T47D (cell line): ENCODE results near the gene SDE2.
"Not testable (repeated sequence)": the region's sequence is repeated elsewhere in the genome, so short reads cannot be mapped to it uniquely, and the experiment has no call there.

Experiments
- DNase-seq, 2 experiments: peaks; one replicate each; pipeline versions ENCODE4 v3.0.0 to v3.0.0-alpha.2; 2011 to 2012; ENCODE audit warnings: low read depth in 1 of 2, low spot score in 1 of 2
- JUND ChIP-seq: IDR thresholded peaks from 2 replicates; pipeline ENCODE4 v1.6.1; 2012; ENCODE audit warnings: low read depth
- in situ Hi-C: cut with HindIII; loops from 2 replicates; pipeline ENCODE4 v1.10.0; 2016; ENCODE audit warnings: low sequenced_read_pairs, low pct_unique_long_range_greater_than_20kb

SDE2 gene

DNA sequence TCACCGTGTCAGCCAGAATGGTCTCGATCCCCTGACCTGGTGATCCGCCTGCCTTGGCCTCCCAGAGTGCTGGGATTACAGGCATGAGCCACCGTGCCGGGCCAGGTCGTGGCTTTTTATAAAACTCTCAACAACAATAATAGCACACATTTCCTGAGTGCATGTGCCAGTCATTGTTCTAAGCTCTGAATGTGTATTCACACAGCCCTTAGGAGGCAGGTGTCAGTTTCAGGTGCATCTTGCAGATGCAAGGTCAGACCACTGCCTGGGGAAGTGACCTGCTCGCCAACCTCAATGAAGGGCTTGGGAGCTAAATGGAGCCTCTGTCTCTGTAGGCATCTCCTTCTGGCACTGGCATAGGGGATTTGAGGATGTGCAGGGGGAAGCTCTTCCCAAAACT is 56.6 kb downstream of the SDE2 start:
- DNase-seq = no peak
- no peak for TF ChIP-seq JUND
- in situ Hi-C loops = no loop called here

DNA sequence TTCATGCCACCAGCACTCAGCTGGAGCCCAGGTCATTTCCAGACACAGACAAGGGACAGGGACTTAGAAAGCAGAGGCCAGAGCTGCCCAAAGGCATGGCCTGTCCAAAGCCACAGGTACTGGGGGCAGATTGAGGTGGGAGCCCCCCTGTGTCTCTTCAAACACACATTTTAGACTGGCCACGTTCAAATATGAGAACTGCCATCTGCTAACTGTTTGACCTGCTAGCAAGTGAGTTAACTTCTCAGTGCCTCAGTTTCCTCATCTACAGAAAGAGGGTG is 57.3 kb downstream of the SDE2 start:
- in situ Hi-C loops = no loop called here
- DNase-seq = no peak
- no peak for TF ChIP-seq JUND

DNA sequence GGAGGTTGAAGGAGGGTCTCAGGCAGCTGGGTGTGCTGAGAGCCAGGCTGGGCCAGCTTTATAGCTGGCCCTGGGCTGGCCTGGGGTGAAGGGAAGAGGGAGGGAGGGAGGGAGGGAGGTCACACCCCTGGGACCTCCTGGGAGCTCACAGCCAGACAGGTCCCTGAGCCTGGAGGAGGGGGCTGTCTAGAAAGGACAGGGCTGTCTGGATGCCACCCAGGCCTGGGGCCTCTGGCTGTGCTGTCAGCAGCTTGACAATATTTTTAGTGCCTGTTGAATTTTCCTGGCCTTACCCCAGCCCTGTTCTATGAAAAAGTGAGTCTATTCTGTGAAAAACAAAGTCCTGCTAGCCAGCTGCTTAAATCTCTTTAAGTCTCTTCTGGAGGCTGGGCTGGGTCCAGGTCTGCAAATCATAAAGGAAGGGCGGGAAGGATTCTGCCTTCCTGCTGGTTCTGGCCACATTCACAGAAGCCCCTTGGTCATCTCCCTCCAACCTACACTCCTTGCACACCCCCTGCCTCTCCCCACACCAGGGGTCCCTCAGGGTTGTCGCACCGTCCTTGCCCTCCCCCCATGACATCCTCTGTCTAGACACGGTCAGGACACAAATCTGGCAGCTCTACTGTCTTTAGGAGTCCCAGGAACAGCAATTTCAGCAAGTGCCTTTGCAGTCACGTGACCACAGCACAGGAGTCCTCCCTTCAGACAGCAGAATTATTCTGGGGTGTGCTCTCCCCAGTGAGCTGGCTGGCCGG is 57.8 kb downstream of the SDE2 start, which contains the start of gene LEFTY2:
Gene LEFTY2 (minus strand): TSS at position 34 of the 755 bp plus-strand sequence. CDS start 80 bp downstream, outside the sequence.
- in situ Hi-C loops = no loop called here
- TF ChIP-seq JUND = no peak
- no peak for DNase-seq

DNA sequence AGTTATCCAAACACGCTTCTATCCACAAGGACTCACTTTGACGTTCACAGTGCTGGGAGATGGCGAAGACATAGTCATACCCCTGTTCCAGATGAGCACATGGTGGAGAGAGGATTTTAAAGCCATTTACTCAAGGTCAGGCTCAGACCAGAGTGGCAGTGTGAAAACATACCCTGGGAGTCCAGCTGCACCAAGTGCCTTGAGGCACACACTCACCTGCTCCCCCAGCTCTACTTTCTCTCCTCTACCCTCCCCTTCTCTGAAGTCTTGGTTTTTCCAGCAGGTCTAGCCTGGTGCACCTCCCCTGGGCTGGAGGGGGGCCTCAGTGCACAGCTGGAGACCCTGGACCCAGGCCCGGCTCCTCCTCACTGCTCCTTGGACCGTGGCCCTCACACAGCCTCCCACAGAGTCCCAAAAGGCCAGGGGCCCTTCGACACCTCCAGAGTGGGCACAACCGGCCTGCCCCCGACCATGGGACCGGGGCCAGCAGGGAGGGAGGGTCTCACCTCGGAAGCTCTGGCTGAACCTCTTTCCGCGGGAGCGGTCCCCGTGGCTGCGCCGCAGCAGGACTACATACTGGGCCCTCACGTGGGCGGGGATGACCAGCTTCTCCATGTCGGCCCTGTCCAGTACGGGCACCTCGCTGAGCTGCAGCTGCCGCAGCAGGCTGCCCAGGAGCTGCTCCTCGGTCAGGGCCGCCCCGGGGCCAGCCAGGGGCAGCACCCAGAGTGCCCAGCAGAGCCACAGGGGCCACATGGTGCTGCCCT is 58.6 kb downstream of the SDE2 start:
- no peak for DNase-seq
- no peak for TF ChIP-seq JUND
- in situ Hi-C loops = no loop called here

DNA sequence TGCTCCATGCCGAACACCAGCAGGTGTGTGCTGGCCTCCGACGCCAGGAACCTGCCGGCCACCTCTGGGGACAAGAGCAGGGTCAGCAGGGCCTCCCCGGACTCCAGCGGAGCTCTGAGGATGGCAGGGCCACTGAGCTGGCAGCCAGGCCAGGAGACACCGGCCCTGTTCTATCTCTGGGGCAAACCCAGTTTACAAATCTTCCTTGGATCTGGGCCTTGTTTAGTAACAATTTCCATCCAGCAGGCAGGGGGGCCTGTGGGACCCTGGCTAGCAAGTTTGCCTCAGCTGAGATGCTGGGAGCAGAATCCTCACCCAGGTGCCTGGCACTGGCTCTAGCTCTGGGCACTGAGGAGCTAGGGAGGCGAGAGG is 59.2 kb downstream of the SDE2 start:
- in situ Hi-C loops, DNase-seq: not testable (repeated sequence)

DNA sequence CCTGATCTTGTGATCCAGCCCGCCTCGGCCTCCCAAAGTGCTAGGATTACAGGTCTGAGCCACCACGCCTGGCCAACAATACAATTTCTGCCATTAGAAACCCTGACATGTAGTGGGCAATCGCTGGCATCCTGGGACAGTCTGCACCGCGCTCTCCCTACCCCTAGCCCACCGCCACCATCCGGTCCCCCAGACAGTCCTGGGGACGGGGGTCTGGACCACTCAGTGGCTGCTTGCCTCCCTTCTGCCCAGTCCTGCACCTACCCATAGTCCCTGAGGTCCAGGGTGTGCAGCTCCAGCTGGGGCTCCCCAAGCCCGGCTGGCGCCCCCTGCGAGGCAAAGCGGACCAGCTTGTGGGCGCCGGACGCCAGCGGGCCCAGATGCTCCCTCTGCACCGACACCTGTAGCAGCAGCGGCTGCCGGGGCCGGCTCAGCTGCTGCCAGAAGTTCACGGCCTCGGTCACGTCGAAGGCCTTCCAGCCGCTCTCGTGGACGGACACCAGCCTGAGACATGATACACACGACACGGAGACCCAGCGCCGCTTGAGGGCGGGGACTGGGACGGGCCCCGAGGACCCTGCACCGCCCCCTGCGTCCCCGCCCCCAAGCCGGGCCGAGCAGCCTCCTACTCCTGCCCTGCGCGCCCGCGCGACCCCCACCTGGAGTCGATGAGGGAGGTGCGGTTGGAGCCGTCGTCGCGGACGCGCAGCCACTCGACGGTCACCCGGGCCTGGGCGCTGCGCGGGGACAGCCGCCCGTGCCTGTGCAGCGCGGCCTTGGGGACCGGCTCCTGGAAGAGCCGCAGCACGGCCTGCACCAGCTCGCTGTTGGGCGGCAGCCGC is 59.8 kb downstream of the SDE2 start:
- in situ Hi-C loops, DNase-seq: not testable (repeated sequence)

DNA sequence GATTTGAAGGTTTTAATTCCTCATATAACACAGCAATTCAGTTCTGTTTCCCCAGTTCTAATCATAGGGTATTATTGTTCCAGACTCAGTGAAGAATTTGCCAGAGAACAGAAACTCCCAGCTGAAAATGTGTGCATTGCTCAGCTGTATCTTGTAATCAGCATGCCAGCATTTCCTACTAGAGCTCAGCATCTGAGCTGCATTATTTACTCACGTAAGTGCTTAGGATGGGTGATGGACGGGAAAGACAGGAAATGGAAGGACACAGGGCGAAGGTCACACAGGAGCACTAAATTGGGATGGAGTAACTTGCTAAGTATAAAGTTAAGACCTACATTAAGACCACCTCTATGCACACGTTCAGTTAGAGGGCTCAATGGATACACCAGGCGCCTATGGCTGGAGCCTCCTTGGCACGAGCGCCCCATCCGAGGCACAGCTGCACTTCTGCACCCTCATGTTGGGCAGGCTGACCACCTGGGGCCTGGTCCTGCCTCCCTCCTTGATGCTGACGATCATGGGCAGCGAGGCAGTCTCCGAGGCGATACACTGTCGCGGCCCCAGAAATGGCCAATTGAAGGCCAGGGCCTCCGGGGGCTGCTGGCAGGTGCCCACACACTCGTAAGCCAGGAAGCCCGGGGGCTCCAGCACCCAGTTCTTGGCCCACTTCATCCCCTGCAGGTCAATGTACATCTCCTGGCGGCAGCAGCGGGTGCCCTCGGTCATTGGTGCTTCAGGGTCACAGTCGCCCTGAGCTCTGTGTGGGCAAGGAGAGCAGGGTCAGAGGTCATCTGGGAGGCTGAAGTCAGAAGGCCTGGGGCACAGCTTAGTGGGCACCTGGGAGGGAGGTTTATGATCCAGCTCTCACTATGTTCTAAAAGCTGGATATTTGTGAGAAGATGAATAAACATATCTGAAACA is 61.8 kb downstream of the SDE2 start:
- DNase-seq = peak; percentile 36 to 63
- in situ Hi-C loops = no loop called here
- no peak for TF ChIP-seq JUND

DNA sequence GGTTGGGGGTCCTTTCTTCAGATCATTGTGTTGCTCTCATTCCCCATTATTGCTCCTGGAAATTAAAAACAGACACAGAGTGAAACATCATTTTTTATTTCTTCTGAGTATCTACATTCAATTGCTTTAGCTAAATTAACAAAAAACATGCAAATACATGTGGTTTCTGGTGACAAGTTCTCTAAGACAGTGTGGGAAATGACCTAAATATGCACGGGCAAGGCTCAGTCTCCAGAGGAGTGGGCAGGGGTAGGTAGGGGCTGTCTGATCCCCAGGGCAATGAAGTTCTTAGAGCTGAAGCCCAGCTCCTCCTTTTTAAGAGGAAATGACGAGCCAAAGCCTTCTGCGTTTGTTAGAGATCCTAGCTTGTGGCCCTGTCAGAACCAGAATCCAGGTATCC is 62.6 kb downstream of the SDE2 start:
- in situ Hi-C loops = no loop called here
- no peak for DNase-seq
- no peak for TF ChIP-seq JUND

DNA sequence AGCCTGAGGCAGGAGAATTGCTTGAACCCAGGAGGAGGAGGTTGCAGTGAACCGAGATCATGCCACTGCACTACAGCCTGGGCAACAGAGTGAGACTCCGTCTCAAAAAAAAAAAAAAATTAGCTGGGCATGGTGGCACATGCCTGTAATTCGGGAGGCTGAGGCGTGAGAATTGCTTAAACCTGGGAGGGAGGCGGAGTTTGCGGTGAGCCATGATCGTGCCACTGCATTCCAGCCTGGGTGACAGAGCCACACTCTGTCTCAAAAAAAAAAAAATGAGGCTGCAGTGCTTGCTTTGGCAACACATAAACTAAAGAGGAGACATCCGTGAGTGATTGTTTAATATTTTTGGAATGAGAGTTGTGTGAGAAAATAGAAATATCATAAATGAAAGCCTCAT is 63.1 kb downstream of the SDE2 start:
- DNase-seq = peak in 1 of 2 experiments; percentile 46
- in situ Hi-C loops = not testable (repeated sequence)

DNA sequence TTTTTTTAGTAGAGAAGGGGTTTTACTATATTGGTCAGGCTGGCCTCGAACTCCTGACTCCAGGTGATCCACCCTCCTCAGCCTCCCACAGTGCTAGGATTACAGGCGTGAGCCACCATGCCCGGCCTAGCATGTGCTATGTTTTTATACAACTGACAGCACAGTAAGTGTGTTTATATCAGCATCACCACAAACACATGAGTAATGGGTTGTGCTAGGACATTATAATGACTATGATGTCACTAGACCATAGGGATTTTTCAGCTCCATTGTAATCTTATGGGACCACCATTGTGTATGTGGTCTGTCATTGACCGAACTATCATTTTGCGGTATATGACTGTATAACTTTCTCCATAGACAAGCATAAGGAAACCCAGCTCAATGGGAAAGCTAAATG is 64.4 kb downstream of the SDE2 start:
- no peak for TF ChIP-seq JUND
- DNase-seq = no peak
- in situ Hi-C loops = no loop called here

DNA sequence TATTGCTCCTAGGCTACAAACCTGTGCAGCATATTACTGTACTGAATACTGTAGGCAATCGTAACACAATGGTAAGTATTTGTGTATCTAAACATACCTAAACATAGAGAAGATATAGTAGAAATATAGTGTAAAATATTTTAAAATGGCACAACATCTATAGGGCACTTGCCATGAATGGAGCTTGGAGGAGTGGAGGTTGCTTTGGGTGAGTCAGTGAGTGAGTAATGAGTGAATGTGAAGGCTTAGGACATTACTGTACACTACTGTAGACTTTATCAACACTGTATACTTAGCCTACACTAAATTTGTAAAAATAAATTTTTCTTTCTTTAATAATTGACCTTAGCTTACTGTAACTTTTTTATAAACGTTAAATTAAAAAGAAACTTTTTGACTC is 66.1 kb downstream of the SDE2 start:
- TF ChIP-seq JUND = no peak
- DNase-seq = no peak
- in situ Hi-C loops = no loop called here
